GM23338 (cell line): Measurements from ENCODE around the gene LPP. TPM values are rescaled to one million over a fixed set of nuclear protein-coding genes. Genes with fewer than 3 reads are reported as not detected.

ENCODE experiments used
- ATAC-seq: fragments of 200-7000 bp; cut with Tn5 transposase; 3 replicates; pipeline ENCODE4 v1.9.1; 2020
- DNase-seq: peaks from one replicate; pipeline ENCODE4 v3.0.0-alpha.2; 2015; ENCODE audit warnings: low spot score
- H2AFZ ChIP-seq: fragments of 200-600 bp; sonication (generic); 2 replicates; pipeline ENCODE4 v1.8.0; 2016; ENCODE audit warnings: antibody characterized with exemption, mild to moderate bottlenecking, moderate library complexity
- H3F3A ChIP-seq: fragments of 200-600 bp; sonication (generic); replicated peaks from 2 replicates; pipeline ENCODE4 v1.8.0; 2017; ENCODE audit warnings: antibody characterized with exemption, mixed run types, low read depth
- H3K27ac ChIP-seq: fragments of 200-600 bp; sonication (generic); 2 replicates; pipeline ENCODE4 v1.6.1; 2016; ENCODE audit warnings: low read depth
- H3K27me3 ChIP-seq: fragments of 200-600 bp; sonication (generic); 2 replicates; pipeline ENCODE4 v1.8.0; 2016; ENCODE audit warnings: mild to moderate bottlenecking, mixed run types, moderate library complexity; ENCODE audit not compliant: insufficient read depth
- H3K36me3 ChIP-seq: fragments of 200-600 bp; sonication (generic); 2 replicates; pipeline ENCODE4 v1.8.0; 2016; ENCODE audit warnings: mild to moderate bottlenecking; ENCODE audit not compliant: insufficient read depth
- H3K4me1 ChIP-seq: fragments of 200-600 bp; sonication (generic); 2 replicates; pipeline ENCODE4 v1.8.0; 2016; ENCODE audit warnings: mild to moderate bottlenecking, moderate library complexity; ENCODE audit not compliant: insufficient read depth
- H3K4me2 ChIP-seq: fragments of 200-600 bp; sonication (generic); 2 replicates; pipeline ENCODE4 v1.7.1; 2017; ENCODE audit warnings: mixed run types
- H3K4me3 ChIP-seq: fragments of 200-600 bp; sonication (generic); 2 replicates; pipeline ENCODE4 v1.6.1; 2016; ENCODE audit warnings: mixed run types
- H3K79me2 ChIP-seq: fragments of 200-600 bp; sonication (generic); replicated peaks from 2 replicates; pipeline ENCODE4 v1.8.0; 2017; ENCODE audit warnings: mild to moderate bottlenecking; ENCODE audit not compliant: insufficient read depth
- H3K9me2 ChIP-seq: fragments of 200-600 bp; sonication (generic); 2 replicates; pipeline ENCODE4 v1.8.0; 2017; ENCODE audit not compliant: insufficient read depth
- H4K20me1 ChIP-seq: fragments of 200-600 bp; sonication (generic); replicated peaks from 2 replicates; pipeline ENCODE4 v1.8.0; 2017; ENCODE audit warnings: mild to moderate bottlenecking; ENCODE audit not compliant: insufficient read depth
- H3K27ac Mint-ChIP-seq: 2 replicates; pipeline ENCODE4 v1.8.0; 2020; ENCODE audit warnings: inconsistent platforms, mild to moderate bottlenecking, moderate library complexity, mixed read lengths
- H3K27me3 Mint-ChIP-seq: 3 replicates; pipeline ENCODE4 v1.8.0; 2022; ENCODE audit warnings: low read depth, mild to moderate bottlenecking, moderate library complexity, mixed read lengths, inconsistent platforms; ENCODE audit not compliant: insufficient read depth, poor library complexity
- H3K36me3 Mint-ChIP-seq: 3 replicates; pipeline ENCODE4 v1.8.0; 2021; ENCODE audit warnings: low read depth, mild to moderate bottlenecking, inconsistent platforms, moderate library complexity, mixed read lengths
- H3K4me1 Mint-ChIP-seq: 3 replicates; pipeline ENCODE4 v1.8.0; 2020; ENCODE audit warnings: mild to moderate bottlenecking, inconsistent platforms, mixed read lengths
- H3K4me3 Mint-ChIP-seq: 3 replicates; pipeline ENCODE4 v1.8.0; 2021; ENCODE audit warnings: moderate library complexity, mild to moderate bottlenecking, inconsistent platforms, mixed read lengths
- H3K9me3 Mint-ChIP-seq: 3 replicates; pipeline ENCODE4 v1.8.0; 2020; ENCODE audit warnings: moderate library complexity, mild to moderate bottlenecking, inconsistent platforms, mixed read lengths
- CREB1 ChIP-seq: fragments of 250-450 bp; sonication (Bioruptor Pico); IDR thresholded peaks from 2 replicates; pipeline ENCODE4 v1.5.0; 2020; ENCODE audit warnings: low read depth, mild to moderate bottlenecking, moderate library complexity
- CTCF ChIP-seq, 2 experiments: fragments of 200-600 bp in 1 of 2; sonication (generic) in 1 of 2; conservative IDR thresholded peaks; 2 replicates each; pipeline versions ENCODE4 v1.5.1 to v1.6.1; 2016 to 2017; ENCODE audit warnings: antibody characterized with exemption in 2 of 2, low read depth in 2 of 2, mild to moderate bottlenecking in 2 of 2, moderate library complexity in 1 of 2
- ETS1 ChIP-seq: IDR thresholded peaks from 2 replicates; pipeline ENCODE4 v1.6.1; 2016; ENCODE audit warnings: antibody characterized with exemption
- EZH2 ChIP-seq: fragments of 200-600 bp; sonication (generic); IDR thresholded peaks from one replicate; pipeline ENCODE4 v1.8.0; 2017; ENCODE audit warnings: antibody characterized with exemption, mild to moderate bottlenecking, low read depth; ENCODE audit not compliant: unreplicated experiment
- JUNB ChIP-seq: IDR thresholded peaks from one replicate; pipeline ENCODE4 v1.6.1; 2016; ENCODE audit warnings: antibody characterized with exemption; ENCODE audit not compliant: unreplicated experiment
- NANOG ChIP-seq: IDR thresholded peaks from 2 replicates; pipeline ENCODE4 v1.6.1; 2016; ENCODE audit warnings: antibody characterized with exemption, borderline replicate concordance
- REST ChIP-seq: IDR thresholded peaks from one replicate; pipeline ENCODE4 v1.6.1; 2018; ENCODE audit warnings: antibody characterized with exemption; ENCODE audit not compliant: unreplicated experiment
- STAT1 ChIP-seq: IDR thresholded peaks from one replicate; pipeline ENCODE4 v1.6.1; 2016; ENCODE audit warnings: antibody characterized with exemption; ENCODE audit not compliant: unreplicated experiment
- ZNF114 ChIP-seq: fragments of 250-450 bp; sonication (Bioruptor Pico); IDR thresholded peaks from 2 replicates; pipeline ENCODE4 v1.5.0; 2020; ENCODE audit warnings: mild to moderate bottlenecking, moderate library complexity
- ZNF331 ChIP-seq: fragments of 250-450 bp; sonication (Bioruptor Pico); IDR thresholded peaks from 2 replicates; pipeline ENCODE4 v1.5.0; 2020; ENCODE audit warnings: low read depth, mild to moderate bottlenecking, moderate library complexity
- polyA plus RNA-seq: library from polyadenylated mRNA; unstranded; fragments of >200 nt; fragmentation: Nextera tagmentation; extraction: Ambion mirVana; gene quantifications from 2 replicates; pipeline ENCODE4 v1.2.1, GENCODE V29; 2016
- total RNA-seq: library from RNA; depleted of rRNA; stranded (reverse); fragments of >200 nt; shearing (Covaris generic); gene quantifications from 2 replicates; pipeline ENCODE4 v1.2.3, GENCODE V29; 2014

LPP gene
- total and polyA plus RNA-seq, 2 experiments from 2014 or later = 23.0 to 35.2 TPM

- TF ChIP-seq ZNF331 (CRISPR knock-in tag) = no peak
- Histone ChIP-seq H3K36me3 (no peaks in the 10 kb centered on the region), H3K4me1 (peaks cover 4% of the 10 kb centered on the region; the same call in 1 of the 2 replicates), H3K4me2 (no peak overlapping the region), H3K79me2 (no peaks in the 10 kb centered on the region), H3K27me3 (no peaks in the 10 kb centered on the region), H3F3A (no peaks in the 10 kb centered on the region), H3K9me2 (no peaks in the 10 kb centered on the region), H3K27ac (no peak overlapping the region), H3K4me3 (no peak overlapping the region), H2AFZ (no peak overlapping the region), H4K20me1 (no peaks in the 10 kb centered on the region)
- DNase-seq = no peak
- Mint-ChIP-seq H3K9me3 (no peaks in the 10 kb centered on the region), H3K27me3 (no peaks in the 10 kb centered on the region), H3K27ac (no peak overlapping the region), H3K36me3 (no peaks in the 10 kb centered on the region), H3K4me3 (no peak overlapping the region), H3K4me1 (peaks cover 3% of the 10 kb centered on the region; the same call in 1 of the 3 replicates)
- no peak for ATAC-seq
Observed at GRCh38 chr3:188411750-188412149, 257.8 kb downstream of the LPP start.

- no peak overlapping the region for H3K4me2 ChIP-seq
- Mint-ChIP-seq H3K4me1 (peaks cover 3% of the 10 kb centered on the region; the same call in 1 of the 3 replicates), H3K27ac (no peak overlapping the region), H3K27me3 (no peaks in the 10 kb centered on the region), H3K4me3 (no peak overlapping the region), H3K36me3 (no peaks in the 10 kb centered on the region), H3K9me3 (no peaks in the 10 kb centered on the region)
- H3K27me3 ChIP-seq = no peaks in the 10 kb centered on the region
- H3K27ac ChIP-seq = no peak overlapping the region
- H3K4me3 ChIP-seq = no peak overlapping the region
- no peak overlapping the region for H2AFZ ChIP-seq
- no peaks in the 10 kb centered on the region for H3K9me2 ChIP-seq
- H3K4me1 ChIP-seq = peaks cover 4% of the 10 kb centered on the region; the same call in 1 of the 2 replicates
- DNase-seq (no peak), ATAC-seq (no peak)
- H3F3A ChIP-seq = no peaks in the 10 kb centered on the region
- TF ChIP-seq REST = no peak
- H4K20me1 ChIP-seq = no peaks in the 10 kb centered on the region
- no peaks in the 10 kb centered on the region for H3K36me3 ChIP-seq
- no peaks in the 10 kb centered on the region for H3K79me2 ChIP-seq
Observed at GRCh38 chr3:188415196-188415595, 261.2 kb downstream of the LPP start.

GRCh38 chr3:188416041-188416440 is 262.1 kb downstream of the LPP start:
- no peaks in the 10 kb centered on the region for H3K27me3 ChIP-seq
- no peak overlapping the region for H3K4me3 ChIP-seq
- H2AFZ ChIP-seq = no peak overlapping the region
- H3K4me1 Mint-ChIP-seq = peaks cover 3% of the 10 kb centered on the region; the same call in 1 of the 3 replicates
- DNase-seq = no peak
- H4K20me1 ChIP-seq = no peaks in the 10 kb centered on the region
- no peaks in the 10 kb centered on the region for H3K79me2 ChIP-seq
- no peaks in the 10 kb centered on the region for H3K9me3 Mint-ChIP-seq
- no peaks in the 10 kb centered on the region for H3K36me3 ChIP-seq
- no peaks in the 10 kb centered on the region for H3F3A ChIP-seq
- no peak overlapping the region for H3K4me3 Mint-ChIP-seq
- no peaks in the 10 kb centered on the region for H3K36me3 Mint-ChIP-seq
- H3K4me2 ChIP-seq = no peak overlapping the region
- H3K27me3 Mint-ChIP-seq = no peaks in the 10 kb centered on the region
- peaks cover 4% of the 10 kb centered on the region; the same call in 1 of the 2 replicates for H3K4me1 ChIP-seq
- no peaks in the 10 kb centered on the region for H3K9me2 ChIP-seq
- H3K27ac ChIP-seq = no peak overlapping the region
- no peak for ATAC-seq
- H3K27ac Mint-ChIP-seq = no peak overlapping the region
- TF ChIP-seq ETS1 (no peak), EZH2 (no peak), REST (no peak), CTCF (conservative IDR thresholded peaks at IDR 0.05; ENCODE audit: low read depth in 2 of 2) (no peak), NANOG (no peak), CREB1 (CRISPR knock-in tag) (no peak), JUNB (no peak), ZNF114 (CRISPR knock-in tag) (no peak), STAT1 (no peak)
